Thyroid gland (tissue), 4 donors: Measurements from ENCODE around the gene MTFMT. TPM values are rescaled to one million over a fixed set of nuclear protein-coding genes. Genes with fewer than 3 reads are reported as not detected.

Experiments used
- DNase-seq, 2 donors: peaks; one replicate each; pipeline ENCODE4 v3.0.0-alpha.2; 2019
- H3K27ac ChIP-seq, 3 donors: fragments of 200-600 bp; sonication (generic); 1 replicate in 2 of 3; 2 replicates in 1 of 3; pipeline ENCODE4 v1.5.1; 2016 to 2019; ENCODE audit warnings: mild to moderate bottlenecking in 1 of 3, moderate library complexity in 1 of 3
- H3K27me3 ChIP-seq: fragments of 200-600 bp; sonication (generic); one replicate; pipeline ENCODE4 v1.5.1; 2019
- H3K36me3 ChIP-seq, 2 donors: fragments of 200-600 bp; sonication (generic); one replicate each; pipeline ENCODE4 v1.5.1; 2016 to 2019
- H3K4me1 ChIP-seq, 2 donors: fragments of 200-600 bp; sonication (generic); one replicate each; pipeline ENCODE4 v1.5.1; 2017 to 2019
- H3K4me3 ChIP-seq, 3 donors: fragments of 200-600 bp; sonication (generic); replicated peaks in 1 of 3; 1 replicate in 2 of 3; 2 replicates in 1 of 3; pipeline ENCODE4 v1.5.1; 2016; ENCODE audit warnings: mild to moderate bottlenecking in 1 of 3
- H3K9me3 ChIP-seq: fragments of 200-600 bp; sonication (generic); one replicate; pipeline ENCODE4 v1.5.1; 2017
- CTCF ChIP-seq, 6 experiments: fragments of 200-600 bp in 3 of 6; fragments of 450-650 bp in 3 of 6; sonication (generic) in 3 of 6; IDR thresholded peaks; one replicate each; pipeline ENCODE4 v1.5.1; 2016 to 2019; ENCODE audit warnings: antibody characterized with exemption in 6 of 6, mild to moderate bottlenecking in 2 of 6, inconsistent platforms in 1 of 6, moderate library complexity in 1 of 6
- POLR2A ChIP-seq, 2 donors: fragments of 450-650 bp; IDR thresholded peaks; one replicate each; pipeline ENCODE4 v1.6.1; 2017; ENCODE audit warnings: antibody characterized with exemption in 2 of 2, mild to moderate bottlenecking in 2 of 2, moderate library complexity in 1 of 2
- WGBS, 2 donors: methylation state at CpG; one replicate each; pipeline ENCODE4 v1.1.5; 2017; 5-methylcytosine and 5-hydroxymethylcytosine counted together
- intact Hi-C: fragments of 100-400 bp; cut with DNase I; formaldehyde crosslinking; loops from one replicate; pipeline ENCODE4 v1.15.1; 2023
- total RNA-seq, 4 donors: library from RNA; depleted of rRNA; stranded (reverse); fragments of >200 nt; gene quantifications; one replicate each; pipeline ENCODE4 v1.2.3, GENCODE V29; 2016

MTFMT gene
- total RNA-seq, 4 donors from 2014 or later, result 20.7 to 31.6 (median 27.1) TPM

- H3K27ac ChIP-seq, result no peak overlapping the region
- no peaks in the 10 kb centered on the region for H3K36me3 ChIP-seq
- DNase-seq, result no peak
- intact Hi-C loops, result no loop called here
- peaks cover 0 to 5% of the 10 kb centered on the region in 2 donors for H3K4me1 ChIP-seq
- TF ChIP-seq POLR2A (IDR thresholded peaks at IDR 0.05) (no peak), CTCF (IDR thresholded peaks at IDR 0.05) (no peak)
- H3K27me3 ChIP-seq, result no peaks in the 10 kb centered on the region
- H3K9me3 ChIP-seq, result no peaks in the 10 kb centered on the region
- 74 to 76% methylated on average over 5 to 6 of the region's 6 CpGs for WGBS, 2 donors
- H3K4me3 ChIP-seq, result no peak overlapping the region
Measured at GRCh38 chr15:65055201-65055870, 25.9 kb upstream of the MTFMT start.

DNA sequence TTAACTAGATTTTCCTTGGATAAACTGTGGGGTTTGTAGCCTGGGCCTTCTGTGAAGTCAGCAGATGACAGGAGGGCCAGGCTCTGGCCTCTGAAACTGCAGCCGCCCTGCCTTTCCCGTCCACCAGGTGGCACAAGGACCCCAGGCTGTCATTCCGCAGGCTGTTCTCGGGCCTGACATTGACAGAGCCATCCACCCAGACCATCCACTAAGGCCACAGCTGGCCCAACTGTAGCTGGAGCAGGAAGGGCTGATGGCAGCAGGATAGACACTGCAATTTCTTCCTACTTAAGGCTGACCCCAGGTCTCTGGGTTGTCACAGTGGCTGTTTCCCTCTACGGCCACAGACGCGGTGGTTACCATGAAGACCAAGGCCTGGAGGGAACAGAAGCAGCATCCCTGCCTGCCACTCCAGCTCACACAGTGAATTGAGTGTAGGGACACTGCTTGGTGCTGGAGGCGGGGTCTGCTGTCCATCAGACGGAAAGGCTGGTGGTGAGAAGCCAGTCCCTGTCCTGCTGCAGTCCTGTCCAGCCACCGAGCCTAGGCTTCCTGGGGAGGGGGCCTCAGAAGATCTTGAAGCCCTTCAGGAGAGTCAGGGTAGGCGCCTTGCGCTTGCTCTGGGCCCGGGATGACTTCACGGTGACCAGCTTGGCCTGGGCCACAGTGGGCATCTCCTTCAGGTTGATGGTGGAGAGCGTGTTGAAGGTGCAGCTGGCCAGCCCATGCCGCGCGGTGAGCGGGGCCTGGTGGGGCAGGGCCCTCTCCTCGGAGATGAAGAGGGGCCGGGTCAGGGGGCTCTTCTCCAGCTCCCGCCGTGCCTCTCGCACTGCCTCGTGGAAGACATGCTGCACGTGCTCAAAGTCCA is 25.1 kb upstream of the MTFMT start:
- Histone ChIP-seq H3K27me3 (no peaks in the 10 kb centered on the region), H3K9me3 (no peaks in the 10 kb centered on the region), H3K4me3 (no peak overlapping the region), H3K36me3 (no peaks in the 10 kb centered on the region), H3K27ac (no peak overlapping the region), H3K4me1 (peaks cover 0 to 8% of the 10 kb centered on the region in 2 donors)
- intact Hi-C loops, result loop anchor here (5.0 kb wide), 1 partner anchor 48 kb away; no protein-coding TSS in a partner anchor
- 91 to 92% methylated on average over 7 to 22 of the region's 26 CpGs for WGBS, 2 donors
- TF ChIP-seq POLR2A (IDR thresholded peaks at IDR 0.05), result no peak
- peak; percentile 66 to 97 (median 90) for TF ChIP-seq CTCF (IDR thresholded peaks at IDR 0.05)
- peak; percentile 79 to 82 for DNase-seq

DNA sequence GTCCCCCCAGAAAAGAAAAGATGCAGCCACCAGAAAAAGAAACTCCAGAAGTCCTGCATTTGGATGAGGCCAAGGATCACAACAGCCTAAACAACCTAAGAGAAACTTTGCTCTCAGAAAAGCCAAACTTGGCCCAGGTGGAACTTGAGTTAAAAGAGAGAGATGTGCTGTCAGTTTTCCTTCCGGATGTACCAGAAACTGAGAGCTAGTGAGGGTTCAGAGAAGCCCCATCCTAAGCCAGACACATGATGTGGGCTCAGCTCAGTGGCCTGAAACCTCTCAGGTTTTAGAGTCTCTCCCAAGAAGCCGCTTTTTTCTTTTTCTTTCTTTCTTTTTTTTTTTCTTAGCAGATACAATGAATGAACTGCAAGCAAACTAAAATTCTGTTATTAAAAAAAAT is 23.5 kb upstream of the MTFMT start:
- 81 to 86% methylated on average over 2 of the region's 2 CpGs for WGBS, 2 donors
- TF ChIP-seq CTCF (IDR thresholded peaks at IDR 0.05) (no peak), POLR2A (IDR thresholded peaks at IDR 0.05) (no peak)
- H3K4me1 ChIP-seq, result peaks cover 0 to 11% of the 10 kb centered on the region in 2 donors
- no peak overlapping the region for H3K4me3 ChIP-seq
- no peaks in the 10 kb centered on the region for H3K9me3 ChIP-seq
- H3K27me3 ChIP-seq, result no peaks in the 10 kb centered on the region
- H3K27ac ChIP-seq, result no peak overlapping the region
- H3K36me3 ChIP-seq, result no peaks in the 10 kb centered on the region
- no peak for DNase-seq
- intact Hi-C loops, result loop anchor here (5.0 kb wide), 1 partner anchor 49 kb away; no protein-coding TSS in a partner anchor

DNA sequence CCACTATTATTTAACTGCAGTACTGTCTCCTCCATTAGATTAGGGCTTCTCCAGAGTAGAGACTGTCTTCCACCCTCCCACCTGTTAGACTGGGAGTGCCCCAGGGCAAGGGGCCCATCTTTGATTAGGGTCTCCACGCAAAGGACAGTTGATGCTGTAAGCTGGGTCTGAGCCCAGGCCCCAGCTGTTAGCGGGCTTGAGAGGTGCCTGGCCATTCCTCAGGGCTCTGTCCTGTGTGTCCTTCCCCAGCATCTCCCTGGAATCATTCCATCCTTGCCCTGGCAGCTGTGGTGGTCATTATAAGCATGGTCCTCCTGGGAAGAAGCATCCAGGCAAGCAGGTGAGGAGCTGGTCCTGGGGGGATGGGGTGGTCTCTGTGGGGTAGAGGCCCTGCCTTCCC is 21.8 kb upstream of the MTFMT start:
- no peaks in the 10 kb centered on the region for H3K27me3 ChIP-seq
- no peaks in the 10 kb centered on the region for H3K36me3 ChIP-seq
- H3K4me1 ChIP-seq, result peaks cover 0 to 11% of the 10 kb centered on the region in 2 donors
- H3K9me3 ChIP-seq, result no peaks in the 10 kb centered on the region
- intact Hi-C loops, result loop anchor here (5.0 kb wide), 1 partner anchor 51 kb away; no protein-coding TSS in a partner anchor
- H3K4me3 ChIP-seq, result no peak overlapping the region
- DNase-seq, result no peak
- TF ChIP-seq POLR2A (IDR thresholded peaks at IDR 0.05) (no peak), CTCF (IDR thresholded peaks at IDR 0.05) (no peak)
- 94 to 100% methylated on average over 2 of the region's 2 CpGs for WGBS, 2 donors
- H3K27ac ChIP-seq, result no peak overlapping the region
